ENCODE measurements around the gene BOK. TPM values are rescaled to one million over a fixed set of nuclear protein-coding genes. Genes with fewer than 3 reads are reported as not detected.

BOK gene
- total RNA-seq, 2 donors from 2014 or later = 33.2 to 62.3 TPM

- no peak for TF ChIP-seq CTCF (IDR thresholded peaks at IDR 0.05)
- ATAC-seq = no peak
- Histone ChIP-seq H3K4me3 (no peak overlapping the region), H3K27me3 (no peaks in the 10 kb centered on the region), H3K9me3 (no peaks in the 10 kb centered on the region), H3K27ac (no peak overlapping the region), H3K36me3 (replicated peaks in 1 of 2; ENCODE audit: insufficient read depth in 1 of 2, low read depth in 2 of 2) (peaks cover 0 to 22% of the 10 kb centered on the region in 2 donors), H3K4me1 (no peaks in the 10 kb centered on the region)
- no peak for DNase-seq
- WGBS, 2 donors = 75 to 81% methylated on average over 5 of the region's 5 CpGs
- intact Hi-C loops (cut with DNase I) = no loop called here
These were observed 39.5 kb downstream of the BOK start for GRCh38 chr2:241598061-241598460.

- Histone ChIP-seq H3K36me3 (replicated peaks in 1 of 2; ENCODE audit: insufficient read depth in 1 of 2, low read depth in 2 of 2) (peaks cover 0 to 18% of the 10 kb centered on the region in 2 donors), H3K4me1 (no peaks in the 10 kb centered on the region), H3K27ac (no peak overlapping the region), H3K9me3 (no peaks in the 10 kb centered on the region), H3K27me3 (no peaks in the 10 kb centered on the region), H3K4me3 (no peak overlapping the region)
- peak; percentile 40 to 63 (median 52) for DNase-seq
- peak; percentile 62 for ATAC-seq
- WGBS, 2 donors = 24 to 29% methylated on average over 1 of the region's 1 CpG
- peak in 6 of 7 experiments; percentile 18 to 63 (median 45) for TF ChIP-seq CTCF (IDR thresholded peaks at IDR 0.05)
- no peak for TF ChIP-seq POLR2A (IDR thresholded peaks at IDR 0.05)
- intact Hi-C loops (cut with DNase I) = no loop called here
These were observed 39.9 kb downstream of the BOK start for GRCh38 chr2:241598487-241598886.

GRCh38 chr2:241599615-241600014 is 41.1 kb downstream of the BOK start:
- intact Hi-C loops (cut with DNase I) = no loop called here
- Histone ChIP-seq H3K36me3 (replicated peaks in 1 of 2; ENCODE audit: insufficient read depth in 1 of 2, low read depth in 2 of 2) (peaks cover 0 to 16% of the 10 kb centered on the region in 2 donors), H3K4me1 (no peaks in the 10 kb centered on the region), H3K27me3 (no peaks in the 10 kb centered on the region), H3K9me3 (no peaks in the 10 kb centered on the region), H3K27ac (no peak overlapping the region), H3K4me3 (no peak overlapping the region)
- WGBS, 2 donors = 83 to 86% methylated on average over 6 of the region's 6 CpGs
- no peak for TF ChIP-seq CTCF (IDR thresholded peaks at IDR 0.05)
- no peak for TF ChIP-seq POLR2A (IDR thresholded peaks at IDR 0.05)
- ATAC-seq = no peak
- no peak for DNase-seq

GRCh38 chr2:241601841-241602240 is 43.3 kb downstream of the BOK start:
- Histone ChIP-seq H3K27me3 (no peaks in the 10 kb centered on the region), H3K9me3 (no peaks in the 10 kb centered on the region), H3K4me3 (no peak overlapping the region), H3K27ac (no peak overlapping the region), H3K4me1 (no peaks in the 10 kb centered on the region), H3K36me3 (replicated peaks in 1 of 2; ENCODE audit: insufficient read depth in 1 of 2, low read depth in 2 of 2) (peaks cover 0 to 12% of the 10 kb centered on the region in 2 donors)
- no peak for ATAC-seq
- DNase-seq = no peak
- intact Hi-C loops (cut with DNase I) = no loop called here
- 89 to 90% methylated on average over 11 to 13 of the region's 13 CpGs for WGBS, 2 donors
- TF ChIP-seq POLR2A (IDR thresholded peaks at IDR 0.05) (no peak), CTCF (IDR thresholded peaks at IDR 0.05) (no peak)

- Histone ChIP-seq H3K27me3 (no peaks in the 10 kb centered on the region), H3K4me1 (no peaks in the 10 kb centered on the region), H3K27ac (no peak overlapping the region), H3K4me3 (no peak overlapping the region), H3K36me3 (replicated peaks in 1 of 2; ENCODE audit: insufficient read depth in 1 of 2, low read depth in 2 of 2) (peaks cover 0 to 12% of the 10 kb centered on the region in 2 donors), H3K9me3 (no peaks in the 10 kb centered on the region)
- no peak for ATAC-seq
- WGBS, 2 donors = 93% methylated on average over 17 of the region's 17 CpGs; no CpG with 5 or more reads in 1 of the 2 donors
- TF ChIP-seq CTCF (IDR thresholded peaks at IDR 0.05) (no peak), POLR2A (IDR thresholded peaks at IDR 0.05) (no peak)
- no peak for DNase-seq
- intact Hi-C loops (cut with DNase I) = no loop called here
These were observed 44.2 kb downstream of the BOK start for GRCh38 chr2:241602720-241603119.

Measured in body of pancreas (tissue), 4 donors.